Spleen (tissue), 11 donors: ENCODE measurements around the gene RMC1. TPM values are rescaled to one million over a fixed set of nuclear protein-coding genes. Genes with fewer than 3 reads are reported as not detected.

ENCODE experiments used
- DNase-seq: peaks from one replicate; pipeline ENCODE4 v3.0.0-alpha.2; 2020
- H3K27ac ChIP-seq, 8 donors: fragments of 200-600 bp; sonication (generic) in 7 of 8; 1 replicate in 4 of 8; 2 replicates in 4 of 8; pipeline versions ENCODE4 v1.5.0 to v1.8.0; 2016 to 2021; ENCODE audit warnings: inconsistent platforms in 4 of 8, mild to moderate bottlenecking in 4 of 8, moderate library complexity in 1 of 8
- H3K27me3 ChIP-seq, 7 donors: fragments of 200-600 bp; sonication (generic) in 6 of 7; replicated peaks in 1 of 7; 1 replicate in 4 of 7; 2 replicates in 3 of 7; pipeline versions ENCODE4 v1.5.0 to v1.8.0; 2016 to 2021; ENCODE audit warnings: inconsistent platforms in 3 of 7, mild to moderate bottlenecking in 1 of 7
- H3K36me3 ChIP-seq, 6 donors: fragments of 200-600 bp; sonication (generic) in 5 of 6; 1 replicate in 4 of 6; 2 replicates in 2 of 6; pipeline versions ENCODE4 v1.5.0 to v1.8.0; 2016 to 2021; ENCODE audit warnings: inconsistent platforms in 2 of 6
- H3K4me1 ChIP-seq, 6 donors: fragments of 200-600 bp; sonication (generic) in 5 of 6; 1 replicate in 3 of 6; 2 replicates in 3 of 6; pipeline versions ENCODE4 v1.5.0 to v1.8.0; 2016 to 2021; ENCODE audit warnings: inconsistent platforms in 3 of 6
- H3K4me3 ChIP-seq, 8 donors: fragments of 200-600 bp; sonication (generic) in 7 of 8; 1 replicate in 4 of 8; 2 replicates in 4 of 8; pipeline versions ENCODE4 v1.5.0 to v1.8.0; 2016 to 2021; ENCODE audit warnings: inconsistent platforms in 4 of 8, mild to moderate bottlenecking in 4 of 8, moderate library complexity in 2 of 8
- H3K9me3 ChIP-seq, 8 donors: fragments of 200-600 bp; sonication (generic) in 7 of 8; 1 replicate in 4 of 8; 2 replicates in 4 of 8; pipeline versions ENCODE4 v1.5.0 to v1.8.0; 2016 to 2021; ENCODE audit warnings: inconsistent platforms in 4 of 8
- CTCF ChIP-seq, 11 experiments: fragments of 200-600 bp in 7 of 11; fragments of 450-650 bp in 4 of 11; sonication (generic) in 4 of 11; IDR thresholded peaks in 8 of 11; conservative IDR thresholded peaks in 3 of 11; 1 replicate in 7 of 11; 2 replicates in 4 of 11; pipeline versions ENCODE4 v1.4.0 to v1.8.0; 2016 to 2021; ENCODE audit warnings: antibody characterized with exemption in 11 of 11, inconsistent platforms in 4 of 11, mild to moderate bottlenecking in 1 of 11
- POLR2A ChIP-seq, 3 donors: fragments of 450-650 bp; IDR thresholded peaks; one replicate each; pipeline ENCODE4 v1.5.1; 2017; ENCODE audit warnings: antibody characterized with exemption in 3 of 3, mild to moderate bottlenecking in 1 of 3
- POLR2AphosphoS5 ChIP-seq, 3 donors: sonication (generic); formaldehyde crosslinking; IDR thresholded peaks; one replicate each; pipeline ENCODE4 v1.5.1; 2017; ENCODE audit warnings: antibody characterized with exemption in 3 of 3
- WGBS, 5 donors: extraction: QIAGEN DNeasy Blood & Tissue Kit in 3 of 5; methylation state at CpG; one replicate each; pipeline versions ENCODE4 v1.1.5 to v1.1.7; 2013 to 2018; 5-methylcytosine and 5-hydroxymethylcytosine counted together
- intact Hi-C: fragments of 100-400 bp; cut with DNase I; formaldehyde crosslinking; loops from one replicate; pipeline ENCODE4 v1.15.0; 2023; ENCODE audit warnings: low total_unique reads
- polyA plus RNA-seq, 3 donors: library from polyadenylated mRNA; stranded (reverse); fragments of 200-250 nt; gene quantifications; one replicate each; pipeline ENCODE4 v1.2.1, GENCODE V29; 2013
- total RNA-seq, 7 donors: library from RNA; depleted of rRNA in 3 of 7; stranded (reverse); fragments of >200 nt in 3 of 7; fragmentation: NEBNext Ultra II Directional in 4 of 7; extraction: Animal tissue kit (Norgen Biotek cat#: 25700) in 4 of 7; gene quantifications; one replicate each; pipeline versions ENCODE4 v1.1.0 to v1.2.1, GENCODE V29; 2016 to 2021
- donor health status: healthy with polysubstance abuse.
- donor health status: DM: no; HTN: no; CAD: no; lungs with moderate emphysema.
- donor health status: DM: no; HTN: no; CAD: no.
- donor health status: Bipolar disorder and iron deficiency.
- donor health status: healthy.
- donor health status: DM: no; HTN: no; CAD: no.
- donor health status: DM: yes; HTN: yes; CAD: no.

Gene RMC1
- total and polyA plus RNA-seq, 10 donors = 29.5 to 74.7 (median 45.2) TPM

GRCh38 chr18:23568281-23569138 is 65.2 kb downstream of the RMC1 start:
- no peak for DNase-seq
- WGBS, 5 donors = 90 to 93% (median 92%) methylated on average over 7 of the region's 7 CpGs
- H3K9me3 ChIP-seq = no peaks in the 10 kb centered on the region
- intact Hi-C loops = no loop called here
- TF ChIP-seq POLR2A (IDR thresholded peaks at IDR 0.05) (no peak), CTCF (IDR thresholded peaks at IDR 0.05 in 8 of 11, conservative IDR thresholded peaks at IDR 0.05 in 3 of 11) (no peak), POLR2AphosphoS5 (IDR thresholded peaks at IDR 0.05) (no peak)
- H3K27ac ChIP-seq = no peak overlapping the region
- no peaks in the 10 kb centered on the region for H3K27me3 ChIP-seq
- peaks cover under 1 to 47% (median 14%) of the 10 kb centered on the region in 6 donors for H3K4me1 ChIP-seq
- peaks cover 0 to 100% (median 60%) of the 10 kb centered on the region in 6 donors for H3K36me3 ChIP-seq
- H3K4me3 ChIP-seq = no peak overlapping the region

- DNase-seq = no peak
- Histone ChIP-seq H3K9me3 (no peaks in the 10 kb centered on the region), H3K4me3 (no peak overlapping the region), H3K4me1 (peaks cover 10 to 50% (median 23%) of the 10 kb centered on the region in 6 donors), H3K36me3 (peaks cover 0 to 92% (median 54%) of the 10 kb centered on the region in 6 donors), H3K27me3 (no peaks in the 10 kb centered on the region), H3K27ac (peak overlapping the region in 2 of 8 donors; percentile 84 to 86)
- no peak for TF ChIP-seq POLR2AphosphoS5 (IDR thresholded peaks at IDR 0.05)
- no peak for TF ChIP-seq CTCF (IDR thresholded peaks at IDR 0.05 in 8 of 11, conservative IDR thresholded peaks at IDR 0.05 in 3 of 11)
- TF ChIP-seq POLR2A (IDR thresholded peaks at IDR 0.05) = no peak
- intact Hi-C loops = no loop called here
- 97 to 100% (median 98%) methylated on average over 5 of the region's 5 CpGs for WGBS, 5 donors
Observed at GRCh38 chr18:23569299-23570063, 66.2 kb downstream of the RMC1 start.

GRCh38 chr18:23570912-23571504 is 67.7 kb downstream of the RMC1 start:
- H3K36me3 ChIP-seq = peaks cover 0 to 85% (median 53%) of the 10 kb centered on the region in 6 donors
- WGBS, 5 donors = 51 to 94% (median 75%) methylated on average over 3 of the region's 3 CpGs
- intact Hi-C loops = no loop called here
- H3K4me3 ChIP-seq = no peak overlapping the region
- peaks cover 20 to 64% (median 33%) of the 10 kb centered on the region in 6 donors for H3K4me1 ChIP-seq
- no peak for TF ChIP-seq POLR2A (IDR thresholded peaks at IDR 0.05)
- TF ChIP-seq POLR2AphosphoS5 (IDR thresholded peaks at IDR 0.05) = peak in 1 of 3 donors; percentile 34
- TF ChIP-seq CTCF (IDR thresholded peaks at IDR 0.05 in 8 of 11, conservative IDR thresholded peaks at IDR 0.05 in 3 of 11) = no peak
- no peaks in the 10 kb centered on the region for H3K9me3 ChIP-seq
- H3K27ac ChIP-seq = peak overlapping the region in 6 of 8 donors; percentile 3 to 86 (median 54)
- no peaks in the 10 kb centered on the region for H3K27me3 ChIP-seq
- DNase-seq = no peak
